ENCODE data around the gene A1BG. TPM values are rescaled to one million over a fixed set of nuclear protein-coding genes. Genes with fewer than 3 reads are reported as not detected.

A1BG gene
- total RNA-seq, 1 donor from 2014 or later, result 2.0 TPM

DNA sequence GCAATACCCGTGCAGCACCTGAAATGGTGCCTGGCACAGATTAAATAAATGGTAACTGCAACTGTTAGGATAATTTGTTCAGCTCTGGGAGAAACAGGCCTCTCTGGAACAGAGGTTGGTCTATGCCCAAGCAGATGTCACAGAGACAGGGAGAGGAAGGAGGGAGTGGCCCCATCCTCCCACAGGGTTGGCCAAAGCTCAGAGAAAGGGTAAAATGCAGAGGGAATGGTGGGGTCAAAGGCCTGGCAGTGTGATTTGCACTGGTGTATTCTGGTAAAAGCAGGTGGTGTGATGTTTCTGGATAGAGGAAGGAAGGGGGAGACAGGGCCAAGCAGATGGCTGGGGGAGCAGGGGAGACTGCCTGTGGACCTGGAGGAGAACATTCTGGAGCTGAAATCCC is 17.1 kb downstream of the A1BG start:
- DNase-seq (ENCODE audit: low read depth in 2 of 2), result no peak

DNA sequence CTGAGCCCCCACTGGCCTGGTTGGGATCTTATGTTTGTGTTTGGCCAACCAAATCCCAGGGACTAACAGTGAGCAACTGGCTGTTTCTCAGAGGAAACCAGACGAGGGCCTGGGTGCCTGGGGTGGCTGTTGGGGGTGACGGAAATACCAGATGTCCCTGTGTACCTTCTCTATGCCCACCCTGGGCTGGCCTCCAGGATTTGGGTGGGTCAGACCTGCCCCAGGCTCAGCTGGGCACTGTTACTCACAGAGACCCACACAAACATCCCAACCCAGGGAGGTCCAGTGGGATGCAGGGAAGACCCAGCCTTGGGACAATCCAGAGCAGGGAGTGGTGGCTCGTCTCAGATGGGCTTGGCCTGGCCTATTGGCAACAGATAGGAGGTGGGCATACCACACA is 17.7 kb downstream of the A1BG start:
- no peak for DNase-seq (ENCODE audit: low read depth in 2 of 2)

DNA sequence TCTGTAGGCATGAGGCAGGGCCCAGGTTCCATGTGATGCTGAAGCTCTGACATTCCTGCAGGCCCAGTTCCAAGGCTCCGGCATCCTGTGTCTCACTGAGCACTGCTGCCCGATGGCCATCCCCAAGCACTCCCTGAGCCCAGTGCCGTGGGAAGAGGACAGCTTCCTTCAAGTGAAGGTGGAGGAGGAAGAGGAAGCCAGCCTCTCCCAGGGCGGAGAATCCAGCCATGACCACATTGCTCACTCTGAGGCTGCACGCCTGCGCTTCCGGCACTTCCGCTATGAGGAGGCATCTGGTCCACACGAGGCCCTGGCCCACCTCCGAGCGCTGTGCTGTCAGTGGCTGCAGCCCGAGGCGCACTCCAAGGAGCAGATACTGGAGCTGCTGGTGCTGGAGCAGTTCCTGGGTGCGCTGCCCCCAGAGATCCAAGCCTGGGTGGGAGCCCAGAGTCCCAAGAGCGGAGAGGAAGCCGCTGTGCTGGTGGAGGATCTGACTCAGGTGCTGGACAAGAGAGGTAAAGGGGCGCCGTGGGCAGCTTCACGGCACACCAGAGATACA is 18.5 kb downstream of the A1BG start:
- no peak for DNase-seq (ENCODE audit: low read depth in 2 of 2)

DNA sequence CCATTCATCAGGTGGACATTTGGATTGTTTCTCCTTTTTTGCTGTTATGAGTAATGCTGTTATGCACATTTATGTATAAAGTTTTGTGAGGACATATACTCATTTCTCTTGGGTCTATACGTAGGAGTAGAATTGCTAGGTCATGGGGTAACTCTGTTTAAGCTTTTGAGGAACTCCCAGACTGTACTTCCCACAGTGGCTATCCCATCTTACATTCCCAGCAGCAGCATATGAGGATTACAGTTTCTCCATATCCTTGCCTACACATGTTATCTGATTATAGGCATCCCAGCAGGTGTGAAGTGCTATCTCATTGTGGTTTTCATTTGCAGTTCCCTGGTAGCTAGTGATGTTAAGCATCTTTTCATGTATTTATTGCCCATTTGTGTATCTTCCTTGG is 20.6 kb downstream of the A1BG start:
- no peak for DNase-seq (ENCODE audit: low read depth in 2 of 2)

DNA sequence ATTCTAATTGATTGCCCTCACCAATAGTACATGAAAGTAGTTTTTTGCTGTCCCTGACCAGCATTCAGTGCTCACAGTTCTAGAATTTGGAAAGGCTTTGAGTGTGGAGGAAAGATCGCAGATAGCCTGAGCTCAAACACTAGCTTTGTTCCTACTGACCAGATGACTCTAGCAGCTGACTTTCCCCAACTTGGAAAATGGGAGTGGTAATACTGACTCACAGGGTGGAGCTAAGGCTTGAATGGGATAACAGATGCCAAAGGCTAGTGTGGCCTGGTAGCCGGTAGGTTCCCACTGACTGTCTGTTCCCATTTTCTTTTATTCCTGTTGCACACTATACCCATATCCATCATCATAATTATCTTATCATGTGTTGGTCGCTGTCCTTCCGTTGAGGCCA is 22.8 kb downstream of the A1BG start:
- peak; percentile 64 to 79 for DNase-seq (ENCODE audit: low read depth in 2 of 2)

DNA sequence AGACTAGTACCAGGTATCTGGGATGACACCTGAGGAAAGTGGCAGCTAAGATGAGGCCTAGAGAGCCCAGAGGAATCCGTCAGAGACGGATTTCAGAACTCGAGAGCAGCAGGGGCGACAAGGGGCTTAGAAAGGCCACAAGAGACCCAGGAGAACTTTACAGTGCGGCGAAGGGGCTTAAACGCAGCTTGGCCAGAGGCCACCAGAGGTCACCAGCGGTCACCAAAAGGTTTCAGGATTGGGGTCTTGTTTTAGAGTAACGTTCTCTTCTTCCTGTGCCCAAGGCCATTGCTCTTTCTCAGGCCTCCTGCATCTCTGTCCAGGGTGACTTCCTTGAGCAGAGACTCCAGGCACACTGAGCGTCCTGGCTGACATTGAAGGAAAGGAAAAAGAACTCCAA is 24.3 kb downstream of the A1BG start:
- no peak for DNase-seq (ENCODE audit: low read depth in 2 of 2)

DNA sequence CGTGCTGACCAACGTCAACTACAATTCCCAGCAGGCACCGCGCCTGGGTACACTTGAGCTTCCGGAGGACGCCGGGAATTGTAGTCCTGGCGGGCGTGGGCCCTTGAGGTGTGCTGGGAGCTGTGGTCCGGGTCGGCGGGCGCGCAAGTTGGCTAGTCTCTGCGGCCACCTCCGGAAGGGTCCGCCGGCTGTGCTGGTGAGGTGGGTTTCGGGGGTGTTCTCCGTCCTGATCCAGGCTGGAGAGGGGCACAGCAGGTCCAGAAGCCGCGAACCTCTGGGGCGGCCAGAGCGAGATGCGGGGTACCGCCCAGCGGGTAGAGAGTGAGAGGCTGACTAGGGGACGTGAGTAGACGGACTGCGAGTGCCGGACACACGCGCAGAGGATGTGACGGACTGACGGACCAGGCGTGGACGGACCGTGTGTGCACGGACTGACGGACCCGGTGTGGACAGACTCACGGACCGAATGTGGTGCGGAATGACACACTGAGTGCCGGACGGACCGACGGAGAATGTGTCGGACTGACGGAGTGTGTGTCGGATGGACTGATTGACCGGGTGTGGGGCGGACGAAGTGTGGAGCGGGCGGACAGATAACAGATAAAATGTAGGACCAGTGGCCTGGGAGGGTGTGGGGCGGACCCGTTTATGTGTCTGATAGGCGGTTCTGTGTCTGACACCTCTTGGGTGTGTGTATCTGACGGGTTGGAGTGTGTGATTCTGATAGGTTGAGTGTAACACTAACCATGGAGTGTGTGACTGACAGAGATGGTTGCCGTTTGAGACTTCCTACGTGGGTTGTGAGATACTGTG is 26.2 kb downstream of the A1BG start, which contains the start of gene ZSCAN22:
Gene ZSCAN22, plus strand, starts transcription at position 81 of the 813 bp plus-strand sequence. CDS start 7,809 bp downstream, outside the sequence.
- peak; percentile 98 for DNase-seq (ENCODE audit: low read depth in 2 of 2)

DNA sequence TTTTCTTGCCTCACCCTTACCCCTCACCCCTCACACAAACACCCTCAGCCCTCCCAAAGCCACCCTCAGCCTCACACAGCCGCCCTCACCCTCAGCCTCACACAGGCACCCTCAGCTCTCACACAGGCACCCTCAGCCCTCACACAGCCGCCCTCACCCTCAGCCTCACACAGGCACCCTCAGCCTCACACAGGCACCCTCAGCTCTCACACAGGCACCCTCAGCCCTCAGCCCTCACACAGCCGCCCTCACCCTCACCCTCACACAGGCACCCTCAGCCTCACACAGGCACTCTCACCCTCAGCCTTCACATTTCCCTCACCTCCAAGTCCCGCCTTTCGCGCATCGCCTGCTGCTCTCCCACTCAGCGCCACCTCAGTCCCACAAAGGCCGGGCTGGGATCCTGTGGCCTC is 26.8 kb downstream of the A1BG start:
- no peak for DNase-seq (ENCODE audit: low read depth in 2 of 2)

DNA sequence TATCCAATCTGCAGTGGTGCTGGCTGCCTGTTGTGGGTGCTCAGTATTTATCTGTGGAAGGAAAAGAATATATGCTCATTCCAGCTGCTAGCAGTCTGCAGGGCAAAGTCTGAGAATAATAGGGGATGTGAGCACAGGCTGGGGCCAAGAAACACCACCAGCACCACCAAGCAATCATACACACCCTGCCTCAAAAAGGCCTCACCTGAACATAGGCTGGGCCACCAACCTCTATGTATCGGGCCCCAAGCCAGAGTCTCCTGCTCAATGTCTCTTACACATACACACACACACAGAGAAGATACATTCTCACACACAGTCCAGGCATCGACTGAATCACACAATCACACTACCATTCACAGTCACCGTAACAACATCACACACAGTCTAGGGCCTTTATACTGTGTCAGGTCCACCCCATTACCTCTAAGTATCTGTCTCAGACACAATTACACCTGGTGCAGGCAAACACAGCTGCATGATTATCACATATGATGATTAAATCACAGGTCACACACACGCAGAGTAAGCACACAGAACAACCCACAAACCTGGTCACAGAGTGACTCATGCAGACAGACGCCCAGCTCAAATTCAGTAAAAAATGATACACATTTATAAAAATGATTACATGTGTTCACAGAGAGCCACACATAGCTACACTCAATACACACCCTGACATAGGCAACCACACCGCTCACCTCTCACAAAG is 27.8 kb downstream of the A1BG start:
- DNase-seq (ENCODE audit: low read depth in 2 of 2), result peak in 1 of 2 donors; percentile 28

DNA sequence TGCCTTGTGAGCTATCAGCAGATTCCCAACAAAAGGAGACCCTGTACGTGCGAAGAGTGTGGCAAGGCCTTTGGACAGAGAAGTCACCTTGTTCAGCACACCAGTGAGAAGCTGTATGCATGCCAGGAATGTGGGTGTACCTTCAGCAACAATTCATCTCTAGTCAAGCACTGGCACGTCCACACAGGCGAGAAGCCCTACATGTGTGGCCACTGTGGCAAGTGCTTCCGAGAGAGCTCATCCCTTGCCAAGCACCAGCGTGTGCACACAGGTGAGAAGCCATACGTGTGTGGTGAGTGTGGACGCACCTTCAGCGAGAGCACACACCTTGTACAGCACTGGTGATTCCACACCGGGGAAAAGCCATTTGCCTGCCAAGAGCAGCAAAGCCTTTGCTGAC is 34.1 kb downstream of the A1BG start:
- no peak for DNase-seq (ENCODE audit: low read depth in 2 of 2)

DNA sequence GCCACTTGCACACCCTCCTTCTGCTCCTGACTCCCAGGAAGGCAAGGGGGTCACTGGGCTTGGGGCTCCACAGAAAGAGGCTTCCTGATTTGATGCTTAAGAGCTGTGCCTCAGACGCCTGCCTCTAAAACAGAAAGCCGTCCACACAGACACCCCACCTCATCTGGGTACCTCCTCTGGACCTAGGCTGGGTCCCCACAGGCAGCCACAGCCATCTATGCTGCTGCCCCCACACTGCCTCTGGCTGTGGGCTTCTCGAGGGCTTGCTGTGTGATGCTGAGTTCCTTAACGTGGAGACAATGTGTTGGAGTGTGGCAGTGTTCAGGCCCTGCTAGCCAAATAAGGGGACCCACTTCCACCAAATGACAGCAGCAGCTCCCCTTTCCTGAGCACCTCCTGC is 35.0 kb downstream of the A1BG start:
- DNase-seq (ENCODE audit: low read depth in 2 of 2), result no peak

DNA sequence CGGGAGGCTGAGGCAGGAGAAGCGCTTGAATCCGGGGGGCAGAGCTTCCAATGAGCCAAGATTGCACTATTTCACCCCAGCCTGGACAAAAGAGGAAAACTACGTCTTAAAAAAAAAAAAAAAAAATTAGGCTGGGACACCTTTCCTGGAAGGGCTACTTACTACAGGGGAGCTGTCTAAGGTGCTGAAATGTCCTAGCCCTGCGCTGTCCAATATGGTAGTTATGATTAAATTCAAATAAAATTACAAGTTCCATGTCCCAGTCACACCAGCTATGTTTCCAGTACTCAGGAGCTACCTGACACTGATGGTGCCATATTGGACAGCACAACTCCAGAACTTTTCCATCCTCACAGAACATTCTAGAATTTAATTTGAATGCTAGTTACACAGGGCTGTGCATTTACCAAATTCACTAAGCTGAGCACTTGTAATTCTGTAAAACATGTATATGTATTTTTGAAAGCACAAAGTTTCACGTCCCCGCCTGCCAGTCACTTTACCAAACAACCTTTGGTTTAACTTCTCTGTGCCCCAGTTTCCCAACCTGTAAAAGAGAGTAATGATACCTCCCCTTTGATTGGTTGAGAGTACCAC is 35.7 kb downstream of the A1BG start:
- DNase-seq (ENCODE audit: low read depth in 2 of 2), result peak; percentile 62 to 66

DNA sequence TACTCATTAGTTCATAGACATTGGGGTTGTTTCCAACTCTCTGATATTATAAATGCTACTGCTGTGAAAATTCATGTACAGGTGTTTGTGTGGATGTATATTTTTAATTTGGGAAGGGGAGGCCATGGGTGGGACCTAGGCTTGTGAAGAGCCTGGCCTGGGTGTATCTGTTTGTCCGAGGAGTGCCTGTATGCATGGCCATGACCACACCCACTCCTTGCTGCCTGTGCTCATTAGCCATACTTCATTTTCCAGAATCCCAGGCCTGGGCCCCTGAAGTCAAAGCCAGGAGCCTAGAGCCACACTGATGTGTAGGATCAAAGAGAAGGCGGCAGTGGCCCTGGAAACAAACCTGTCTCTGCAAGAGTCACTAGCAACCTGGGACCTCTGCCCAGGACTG is 37.7 kb downstream of the A1BG start:
- no peak for DNase-seq (ENCODE audit: low read depth in 2 of 2)

DNA sequence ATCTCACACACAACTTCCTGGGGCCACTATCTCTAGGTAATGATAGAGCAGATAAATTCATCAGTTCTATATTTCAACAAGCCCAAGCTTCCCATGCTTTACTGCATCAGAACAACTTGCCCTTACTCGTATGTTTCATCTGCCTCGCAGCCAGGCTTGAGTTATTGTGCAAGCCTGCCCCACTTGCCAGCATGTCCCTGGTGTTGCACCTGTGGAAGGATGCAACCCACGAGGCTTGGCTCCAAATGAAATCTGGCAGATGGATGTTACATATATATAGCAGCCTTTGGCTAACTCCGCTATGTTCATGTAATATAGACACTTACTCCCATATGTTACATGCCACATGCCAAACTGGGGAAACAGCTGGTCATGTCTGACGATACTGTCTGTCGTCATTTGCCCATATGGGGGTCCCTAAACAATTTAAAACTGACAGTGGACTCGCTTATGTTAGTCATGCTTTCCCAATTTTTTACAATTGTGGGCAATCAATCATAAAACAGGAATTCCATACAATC is 41.9 kb downstream of the A1BG start:
- no peak for DNase-seq (ENCODE audit: low read depth in 2 of 2)

DNA sequence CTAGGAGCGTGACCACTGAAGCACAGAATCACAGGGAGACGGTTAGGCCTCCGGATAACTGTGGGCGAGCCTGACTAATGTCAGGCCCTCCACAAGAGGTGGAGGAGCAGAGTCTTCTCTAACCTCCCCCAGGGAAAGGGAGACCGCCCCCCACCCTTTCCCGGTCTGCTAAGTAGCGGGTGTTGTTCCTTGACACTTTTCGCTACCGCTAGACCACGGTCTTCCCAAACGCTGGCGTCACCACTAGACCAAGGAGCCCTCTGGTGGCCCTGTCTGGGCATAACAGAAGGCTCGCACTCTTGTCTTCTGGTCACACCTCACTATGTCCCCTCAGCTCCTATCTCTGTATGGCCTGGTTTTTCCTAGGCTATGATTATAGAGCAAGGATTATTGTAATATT is 42.6 kb downstream of the A1BG start:
- peak; percentile 41 to 43 for DNase-seq (ENCODE audit: low read depth in 2 of 2)

DNA sequence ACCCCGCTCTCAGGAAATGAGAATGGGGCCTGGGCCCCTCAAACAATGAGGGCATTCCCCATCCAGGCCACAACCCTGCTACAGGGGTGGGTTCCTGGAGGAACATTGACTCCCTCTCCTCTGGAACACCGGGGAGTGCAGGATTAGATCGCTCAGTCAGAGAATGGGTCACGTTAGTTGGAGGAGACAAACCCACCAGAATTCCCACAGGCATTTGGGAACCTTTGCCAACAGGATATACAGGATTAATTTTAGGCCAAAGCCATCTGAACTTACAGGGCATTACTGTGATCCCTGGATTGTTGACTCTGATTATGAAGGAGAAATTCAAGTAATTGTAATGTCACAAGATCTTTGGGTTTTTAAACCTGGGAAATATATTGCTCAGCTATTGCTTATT is 45.6 kb downstream of the A1BG start:
- no peak for DNase-seq (ENCODE audit: low read depth in 2 of 2)

DNA sequence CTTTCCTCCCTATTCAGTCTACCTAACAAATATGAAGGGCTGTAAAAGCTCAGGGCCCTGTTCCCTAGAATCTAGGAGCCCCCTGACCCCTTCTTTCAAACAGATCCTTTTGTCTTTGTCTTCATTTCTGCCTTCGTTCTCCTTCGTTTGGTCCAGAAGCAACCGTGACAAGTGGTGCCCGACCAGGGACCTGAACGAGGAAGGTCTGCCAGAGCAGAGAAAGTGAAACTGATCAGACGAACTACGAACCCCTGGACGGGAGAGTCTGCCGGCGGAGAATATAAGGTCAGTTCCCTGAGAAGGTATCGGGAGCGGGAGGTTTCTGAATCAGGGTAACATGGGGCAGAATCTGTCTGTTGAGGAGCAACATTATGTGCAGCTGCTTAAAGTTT is 47.4 kb downstream of the A1BG start:
- peak in 1 of 2 donors; percentile 55 for DNase-seq (ENCODE audit: low read depth in 2 of 2)

DNA sequence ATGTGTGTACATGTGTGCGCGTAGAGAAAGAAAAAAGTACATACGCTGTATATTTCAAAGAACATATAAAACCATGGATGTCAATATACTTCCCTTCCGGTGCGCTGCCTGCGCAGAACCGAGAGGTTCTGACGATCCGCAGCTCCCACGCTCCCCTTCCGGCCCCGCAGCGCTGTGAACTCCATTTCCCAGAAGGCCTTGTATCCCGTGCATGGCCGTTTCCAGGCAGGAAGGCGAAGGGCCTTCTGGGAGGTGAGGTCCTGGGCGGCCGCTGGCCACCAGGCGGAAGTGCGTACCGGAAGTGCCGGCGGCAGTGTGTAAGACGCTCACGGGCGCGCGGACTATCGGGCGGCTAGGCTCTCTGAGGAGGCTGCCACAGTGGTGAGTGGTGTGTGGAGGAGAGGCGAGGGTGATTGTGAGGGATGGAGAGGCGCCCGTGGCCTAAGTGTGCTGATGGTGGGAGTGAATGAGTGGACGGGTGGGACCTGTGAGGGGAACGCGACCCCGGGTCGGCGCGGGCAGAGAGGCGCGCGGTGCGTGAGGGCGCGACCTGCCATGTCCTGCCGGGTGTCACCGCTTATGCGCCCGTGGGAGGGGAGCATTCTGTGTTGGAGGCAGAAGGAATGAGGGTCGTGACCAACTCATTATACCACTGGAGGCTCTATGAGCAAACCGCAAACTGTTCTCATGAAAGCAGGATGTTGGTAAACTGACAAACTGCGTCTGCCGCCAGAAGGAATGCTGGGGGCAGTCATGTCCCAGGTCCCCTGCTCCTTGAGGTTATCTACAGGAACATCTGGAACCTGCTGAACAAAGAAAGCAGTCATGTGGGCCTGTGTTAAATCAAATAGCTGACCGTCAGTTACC is 48.0 kb downstream of the A1BG start, which contains the start of gene ERVK3-1:
Gene ERVK3-1, plus strand, starts transcription at position 313 of the 867 bp plus-strand sequence. CDS start 6,792 bp downstream, outside the sequence.
- DNase-seq (ENCODE audit: low read depth in 2 of 2), result peak; percentile 99

DNA sequence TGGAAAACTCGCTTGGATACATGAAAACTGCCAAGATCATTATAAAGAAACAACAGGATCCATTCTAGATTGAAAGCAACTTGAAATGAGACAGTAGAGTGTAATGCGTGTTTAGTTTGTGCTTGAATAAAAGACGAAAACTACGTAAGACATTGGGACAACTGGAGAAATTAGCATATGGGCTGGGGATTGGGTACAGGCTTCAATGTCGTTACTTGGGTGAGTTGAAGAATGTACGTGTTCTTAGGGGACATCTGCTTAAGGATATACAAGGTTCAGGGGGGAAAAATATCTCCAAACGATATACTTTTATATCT is 48.6 kb downstream of the A1BG start:
- no peak for DNase-seq (ENCODE audit: low read depth in 2 of 2)

DNA sequence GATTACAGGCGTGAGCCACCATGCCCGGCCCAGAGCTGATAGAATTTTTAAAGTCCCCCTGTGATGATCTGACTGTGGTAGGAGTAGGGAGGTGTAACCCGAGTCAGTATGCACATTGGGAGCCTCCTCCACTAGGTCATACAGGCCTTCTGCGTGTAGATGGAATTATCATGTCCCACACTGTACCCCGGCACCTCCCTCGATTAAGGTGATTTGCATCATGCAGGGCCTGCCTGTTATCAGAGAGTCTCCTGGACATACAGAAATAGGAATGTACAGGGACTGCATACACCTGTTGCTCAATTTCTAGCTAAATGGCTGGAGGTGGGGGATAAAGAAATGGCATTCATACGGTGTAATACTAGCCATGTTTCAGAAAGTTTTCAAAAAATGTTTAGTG is 49.0 kb downstream of the A1BG start:
- DNase-seq (ENCODE audit: low read depth in 2 of 2), result no peak

DNA sequence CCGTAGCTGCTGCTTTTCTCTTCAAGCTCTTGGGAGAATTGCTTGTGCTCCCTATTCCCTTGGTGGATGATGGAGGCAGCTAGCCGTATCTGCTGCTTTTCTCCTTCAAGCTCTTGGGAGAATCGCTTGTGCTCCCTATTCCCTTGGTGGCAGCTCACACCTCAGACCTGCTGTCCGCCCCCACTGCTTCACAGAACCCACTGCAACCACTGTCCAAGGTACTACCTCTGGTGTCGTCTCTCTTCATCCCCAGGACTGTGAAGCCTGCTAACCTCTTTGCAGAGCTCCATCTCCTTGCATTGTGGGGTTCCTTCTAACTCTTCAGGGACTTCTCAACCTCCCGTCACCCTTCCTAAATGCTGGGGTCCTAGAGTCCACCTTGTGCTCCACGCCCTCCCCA is 52.7 kb downstream of the A1BG start:
- no peak for DNase-seq (ENCODE audit: low read depth in 2 of 2)
